Measurements from ENCODE around the gene STK16. TPM values are rescaled to one million over a fixed set of nuclear protein-coding genes. Genes with fewer than 3 reads are reported as not detected.

STK16 gene
- total and polyA plus RNA-seq, 2 of the 13 experiments (the other 11 are each of a cell fraction or from before 2014, with no cell fraction given) = 28.0 to 50.9 TPM

DNA sequence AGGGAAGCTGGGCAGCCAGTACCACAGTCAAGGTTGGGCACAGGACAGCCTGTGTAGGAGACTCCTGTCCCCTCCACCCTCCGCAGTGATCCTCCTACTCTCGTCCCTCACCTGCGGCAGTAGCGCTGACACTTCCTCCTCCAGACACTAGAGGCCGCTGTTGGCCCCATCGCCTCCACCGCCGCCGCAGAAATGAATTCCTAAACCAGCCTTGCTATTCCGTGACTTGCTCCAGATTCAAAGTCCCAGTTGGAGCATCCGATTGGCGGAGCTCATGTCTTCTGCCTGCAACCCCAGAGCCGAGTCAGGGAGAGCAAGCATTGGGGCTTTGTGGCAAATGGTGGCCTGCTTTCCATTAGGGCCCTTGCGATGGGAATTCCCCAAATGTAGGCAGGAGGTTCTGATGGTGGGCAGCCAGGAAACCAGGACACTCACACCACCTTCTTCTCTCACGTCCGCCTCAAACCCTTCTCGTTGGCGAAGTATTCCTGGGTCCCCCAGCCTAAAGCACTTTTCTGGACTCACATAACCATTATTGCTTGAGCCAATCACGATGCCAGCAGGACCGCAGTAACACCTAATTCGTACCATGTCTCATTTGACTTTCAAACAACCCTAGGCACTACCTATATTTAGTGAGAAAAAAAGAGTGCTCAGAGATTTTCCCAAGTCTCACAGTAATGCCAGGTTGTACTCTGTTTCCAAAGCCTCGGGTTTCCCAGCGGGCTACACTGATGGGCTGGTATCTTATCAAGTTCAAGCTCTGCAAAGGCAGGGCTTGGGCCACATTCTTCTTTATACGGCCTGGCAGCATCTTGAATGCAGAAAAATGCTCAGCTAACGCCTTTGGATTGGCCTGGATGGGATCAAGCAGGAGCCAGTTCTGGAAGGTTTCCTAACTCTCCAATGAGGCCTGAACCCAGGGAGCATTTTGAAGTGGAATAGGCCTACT is 32.7 kb downstream of the STK16 start (continued):
- TF ChIP-seq, protein P1, sequence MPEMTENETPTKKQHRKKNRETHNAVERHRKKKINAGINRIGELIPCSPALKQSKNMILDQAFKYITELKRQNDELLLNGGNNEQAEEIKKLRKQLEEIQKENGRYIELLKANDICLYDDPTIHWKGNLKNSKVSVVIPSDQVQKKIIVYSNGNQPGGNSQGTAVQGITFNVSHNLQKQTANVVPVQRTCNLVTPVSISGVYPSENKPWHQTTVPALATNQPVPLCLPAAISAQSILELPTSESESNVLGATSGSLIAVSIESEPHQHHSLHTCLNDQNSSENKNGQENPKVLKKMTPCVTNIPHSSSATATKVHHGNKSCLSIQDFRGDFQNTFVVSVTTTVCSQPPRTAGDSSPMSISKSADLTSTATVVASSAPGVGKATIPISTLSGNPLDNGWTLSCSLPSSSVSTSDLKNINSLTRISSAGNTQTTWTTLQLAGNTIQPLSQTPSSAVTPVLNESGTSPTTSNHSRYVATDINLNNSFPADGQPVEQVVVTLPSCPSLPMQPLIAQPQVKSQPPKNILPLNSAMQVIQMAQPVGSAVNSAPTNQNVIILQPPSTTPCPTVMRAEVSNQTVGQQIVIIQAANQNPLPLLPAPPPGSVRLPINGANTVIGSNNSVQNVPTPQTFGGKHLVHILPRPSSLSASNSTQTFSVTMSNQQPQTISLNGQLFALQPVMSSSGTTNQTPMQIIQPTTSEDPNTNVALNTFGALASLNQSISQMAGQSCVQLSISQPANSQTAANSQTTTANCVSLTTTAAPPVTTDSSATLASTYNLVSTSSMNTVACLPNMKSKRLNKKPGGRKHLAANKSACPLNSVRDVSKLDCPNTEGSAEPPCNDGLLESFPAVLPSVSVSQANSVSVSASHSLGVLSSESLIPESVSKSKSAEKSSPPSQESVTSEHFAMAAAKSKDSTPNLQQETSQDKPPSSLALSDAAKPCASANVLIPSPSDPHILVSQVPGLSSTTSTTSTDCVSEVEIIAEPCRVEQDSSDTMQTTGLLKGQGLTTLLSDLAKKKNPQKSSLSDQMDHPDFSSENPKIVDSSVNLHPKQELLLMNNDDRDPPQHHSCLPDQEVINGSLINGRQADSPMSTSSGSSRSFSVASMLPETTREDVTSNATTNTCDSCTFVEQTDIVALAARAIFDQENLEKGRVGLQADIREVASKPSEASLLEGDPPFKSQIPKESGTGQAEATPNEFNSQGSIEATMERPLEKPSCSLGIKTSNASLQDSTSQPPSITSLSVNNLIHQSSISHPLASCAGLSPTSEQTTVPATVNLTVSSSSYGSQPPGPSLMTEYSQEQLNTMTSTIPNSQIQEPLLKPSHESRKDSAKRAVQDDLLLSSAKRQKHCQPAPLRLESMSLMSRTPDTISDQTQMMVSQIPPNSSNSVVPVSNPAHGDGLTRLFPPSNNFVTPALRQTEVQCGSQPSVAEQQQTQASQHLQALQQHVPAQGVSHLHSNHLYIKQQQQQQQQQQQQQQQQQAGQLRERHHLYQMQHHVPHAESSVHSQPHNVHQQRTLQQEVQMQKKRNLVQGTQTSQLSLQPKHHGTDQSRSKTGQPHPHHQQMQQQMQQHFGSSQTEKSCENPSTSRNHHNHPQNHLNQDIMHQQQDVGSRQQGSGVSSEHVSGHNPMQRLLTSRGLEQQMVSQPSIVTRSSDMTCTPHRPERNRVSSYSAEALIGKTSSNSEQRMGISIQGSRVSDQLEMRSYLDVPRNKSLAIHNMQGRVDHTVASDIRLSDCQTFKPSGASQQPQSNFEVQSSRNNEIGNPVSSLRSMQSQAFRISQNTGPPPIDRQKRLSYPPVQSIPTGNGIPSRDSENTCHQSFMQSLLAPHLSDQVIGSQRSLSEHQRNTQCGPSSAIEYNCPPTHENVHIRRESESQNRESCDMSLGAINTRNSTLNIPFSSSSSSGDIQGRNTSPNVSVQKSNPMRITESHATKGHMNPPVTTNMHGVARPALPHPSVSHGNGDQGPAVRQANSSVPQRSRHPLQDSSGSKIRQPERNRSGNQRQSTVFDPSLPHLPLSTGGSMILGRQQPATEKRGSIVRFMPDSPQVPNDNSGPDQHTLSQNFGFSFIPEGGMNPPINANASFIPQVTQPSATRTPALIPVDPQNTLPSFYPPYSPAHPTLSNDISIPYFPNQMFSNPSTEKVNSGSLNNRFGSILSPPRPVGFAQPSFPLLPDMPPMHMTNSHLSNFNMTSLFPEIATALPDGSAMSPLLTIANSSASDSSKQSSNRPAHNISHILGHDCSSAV (CRISPR knock-in tag; IDR thresholded peaks at IDR 0.05; ENCODE audit: borderline replicate concordance) = no peak
- peak; percentile 19; the same call in 1 of the 2 replicates for TF ChIP-seq CREM (IDR thresholded peaks at IDR 0.05)
- no peak for TF ChIP-seq CREM (CRISPR knock-in tag; IDR thresholded peaks at IDR 0.05)
- TF ChIP-seq, protein P2, sequence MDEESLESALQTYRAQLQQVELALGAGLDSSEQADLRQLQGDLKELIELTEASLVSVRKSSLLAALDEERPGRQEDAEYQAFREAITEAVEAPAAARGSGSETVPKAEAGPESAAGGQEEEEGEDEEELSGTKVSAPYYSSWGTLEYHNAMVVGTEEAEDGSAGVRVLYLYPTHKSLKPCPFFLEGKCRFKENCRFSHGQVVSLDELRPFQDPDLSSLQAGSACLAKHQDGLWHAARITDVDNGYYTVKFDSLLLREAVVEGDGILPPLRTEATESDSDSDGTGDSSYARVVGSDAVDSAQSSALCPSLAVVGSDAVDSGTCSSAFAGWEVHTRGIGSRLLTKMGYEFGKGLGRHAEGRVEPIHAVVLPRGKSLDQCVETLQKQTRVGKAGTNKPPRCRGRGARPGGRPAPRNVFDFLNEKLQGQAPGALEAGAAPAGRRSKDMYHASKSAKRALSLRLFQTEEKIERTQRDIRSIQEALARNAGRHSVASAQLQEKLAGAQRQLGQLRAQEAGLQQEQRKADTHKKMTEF (CRISPR knock-in tag; IDR thresholded peaks at IDR 0.05) = peak; percentile 46
- no peak for TF ChIP-seq ZNF101 (CRISPR knock-in tag; IDR thresholded peaks at IDR 0.05; ENCODE audit: borderline replicate concordance, low read depth)
- no peak for TF ChIP-seq ZBTB20 (CRISPR knock-in tag; IDR thresholded peaks at IDR 0.05; ENCODE audit: borderline replicate concordance, low read depth)
- TF ChIP-seq YEATS4 (CRISPR knock-in tag; IDR thresholded peaks at IDR 0.05; ENCODE audit: borderline replicate concordance) = no peak; the same call in 1 of the 2 replicates
- no peak for TF ChIP-seq MAFG (CRISPR knock-in tag; IDR thresholded peaks at IDR 0.05)
- no peak for TF ChIP-seq ZNF879 (CRISPR knock-in tag; IDR thresholded peaks at IDR 0.05)
- TF ChIP-seq ZNF772 (CRISPR knock-in tag; IDR thresholded peaks at IDR 0.05) = no peak
- TF ChIP-seq, protein P3, sequence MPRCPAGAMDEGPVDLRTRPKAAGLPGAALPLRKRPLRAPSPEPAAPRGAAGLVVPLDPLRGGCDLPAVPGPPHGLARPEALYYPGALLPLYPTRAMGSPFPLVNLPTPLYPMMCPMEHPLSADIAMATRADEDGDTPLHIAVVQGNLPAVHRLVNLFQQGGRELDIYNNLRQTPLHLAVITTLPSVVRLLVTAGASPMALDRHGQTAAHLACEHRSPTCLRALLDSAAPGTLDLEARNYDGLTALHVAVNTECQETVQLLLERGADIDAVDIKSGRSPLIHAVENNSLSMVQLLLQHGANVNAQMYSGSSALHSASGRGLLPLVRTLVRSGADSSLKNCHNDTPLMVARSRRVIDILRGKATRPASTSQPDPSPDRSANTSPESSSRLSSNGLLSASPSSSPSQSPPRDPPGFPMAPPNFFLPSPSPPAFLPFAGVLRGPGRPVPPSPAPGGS (CRISPR knock-in tag; IDR thresholded peaks at IDR 0.05) = no peak; the same call in 1 of the 2 replicates
- TF ChIP-seq ZBTB42 (CRISPR knock-in tag; IDR thresholded peaks at IDR 0.05) = 0 out of 2 replicates have a peak, but pooled peaks have one; percentile 49
- TF ChIP-seq ZNF782 (CRISPR knock-in tag; IDR thresholded peaks at IDR 0.05; ENCODE audit: borderline replicate concordance) = no peak
